GM12878 (cell line): Measurements from ENCODE around the gene CNRIP1.

Source experiments
- SRF ChIP-seq, 2 experiments: IDR thresholded peaks; 2 replicates each; pipeline ENCODE4 v1.6.1; 2011; ENCODE audit warnings: low read depth in 2 of 2, low read length in 2 of 2, mild to moderate bottlenecking in 1 of 2, moderate library complexity in 1 of 2
- TAF1 ChIP-seq: IDR thresholded peaks from 2 replicates; pipeline ENCODE4 v1.6.1; 2011; ENCODE audit warnings: mild to moderate bottlenecking, low read depth, low read length, borderline replicate concordance
- ZZZ3 ChIP-seq: IDR thresholded peaks from 2 replicates; pipeline ENCODE4 v1.6.1; 2011; ENCODE audit warnings: low read depth; ENCODE audit not compliant: control insufficient read depth, insufficient read length
- TF ChIP-seq, protein P1 (sequence below): fragments of 450-650 bp; formaldehyde crosslinking; IDR thresholded peaks from 2 replicates; pipeline ENCODE4 v1.4.0; 2020; ENCODE audit warnings: mild to moderate bottlenecking, moderate library complexity
- TF ChIP-seq, protein P2 (sequence below): fragments of 450-650 bp; formaldehyde crosslinking; IDR thresholded peaks from 2 replicates; pipeline ENCODE4 v1.5.0; 2022; ENCODE audit warnings: mild to moderate bottlenecking, missing genetic modification characterization
- TF ChIP-seq, protein P3 (sequence below): IDR thresholded peaks from 2 replicates; pipeline ENCODE4 v1.6.1; 2012; ENCODE audit warnings: low read depth, low read length, improper control_type of control experiment
- TF ChIP-seq, protein P4 (sequence below), 3 experiments: IDR thresholded peaks in 2 of 3; conservative IDR thresholded peaks in 1 of 3; 2 replicates each; pipeline ENCODE4 v1.5.1; 2011; ENCODE audit warnings: low read depth in 3 of 3, low read length in 3 of 3, mild to moderate bottlenecking in 3 of 3, control low read depth in 2 of 3, moderate library complexity in 2 of 3, inconsistent platforms in 1 of 3, mixed read lengths in 1 of 3; ENCODE audit not compliant: control insufficient read depth in 2 of 3, insufficient read depth in 1 of 3; ENCODE audit errors: extremely low read depth in 1 of 3

DNA sequence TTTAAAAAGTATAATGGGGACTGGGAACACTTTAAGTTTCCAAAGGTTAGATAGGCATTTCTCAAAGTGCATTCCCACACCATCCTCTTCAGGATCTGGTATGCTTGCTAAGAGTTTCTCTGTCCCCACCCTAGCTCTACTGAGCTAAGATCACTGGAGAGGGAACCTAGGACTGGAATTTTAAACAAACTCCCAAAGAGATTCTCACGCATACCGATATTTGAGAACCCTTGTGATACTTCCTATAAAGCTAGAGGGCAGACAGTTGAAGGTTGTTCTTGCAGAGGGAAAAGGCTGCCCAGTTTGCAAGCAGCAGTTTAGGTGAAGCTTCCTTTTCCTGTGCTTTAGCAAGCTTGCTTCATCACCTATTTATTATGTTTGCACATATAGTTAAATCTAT, 3.6 kb downstream of the CNRIP1 start:
- TF ChIP-seq SRF (IDR thresholded peaks at IDR 0.05; ENCODE audit: low read depth in 2 of 2, low read length in 2 of 2) (no peak), ZZZ3 (no peak), TAF1 (no peak)
- TF ChIP-seq, protein P1, sequence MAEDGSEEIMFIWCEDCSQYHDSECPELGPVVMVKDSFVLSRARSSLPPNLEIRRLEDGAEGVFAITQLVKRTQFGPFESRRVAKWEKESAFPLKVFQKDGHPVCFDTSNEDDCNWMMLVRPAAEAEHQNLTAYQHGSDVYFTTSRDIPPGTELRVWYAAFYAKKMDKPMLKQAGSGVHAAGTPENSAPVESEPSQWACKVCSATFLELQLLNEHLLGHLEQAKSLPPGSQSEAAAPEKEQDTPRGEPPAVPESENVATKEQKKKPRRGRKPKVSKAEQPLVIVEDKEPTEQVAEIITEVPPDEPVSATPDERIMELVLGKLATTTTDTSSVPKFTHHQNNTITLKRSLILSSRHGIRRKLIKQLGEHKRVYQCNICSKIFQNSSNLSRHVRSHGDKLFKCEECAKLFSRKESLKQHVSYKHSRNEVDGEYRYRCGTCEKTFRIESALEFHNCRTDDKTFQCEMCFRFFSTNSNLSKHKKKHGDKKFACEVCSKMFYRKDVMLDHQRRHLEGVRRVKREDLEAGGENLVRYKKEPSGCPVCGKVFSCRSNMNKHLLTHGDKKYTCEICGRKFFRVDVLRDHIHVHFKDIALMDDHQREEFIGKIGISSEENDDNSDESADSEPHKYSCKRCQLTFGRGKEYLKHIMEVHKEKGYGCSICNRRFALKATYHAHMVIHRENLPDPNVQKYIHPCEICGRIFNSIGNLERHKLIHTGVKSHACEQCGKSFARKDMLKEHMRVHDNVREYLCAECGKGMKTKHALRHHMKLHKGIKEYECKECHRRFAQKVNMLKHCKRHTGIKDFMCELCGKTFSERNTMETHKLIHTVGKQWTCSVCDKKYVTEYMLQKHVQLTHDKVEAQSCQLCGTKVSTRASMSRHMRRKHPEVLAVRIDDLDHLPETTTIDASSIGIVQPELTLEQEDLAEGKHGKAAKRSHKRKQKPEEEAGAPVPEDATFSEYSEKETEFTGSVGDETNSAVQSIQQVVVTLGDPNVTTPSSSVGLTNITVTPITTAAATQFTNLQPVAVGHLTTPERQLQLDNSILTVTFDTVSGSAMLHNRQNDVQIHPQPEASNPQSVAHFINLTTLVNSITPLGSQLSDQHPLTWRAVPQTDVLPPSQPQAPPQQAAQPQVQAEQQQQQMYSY = no peak
- TF ChIP-seq, protein P2, sequence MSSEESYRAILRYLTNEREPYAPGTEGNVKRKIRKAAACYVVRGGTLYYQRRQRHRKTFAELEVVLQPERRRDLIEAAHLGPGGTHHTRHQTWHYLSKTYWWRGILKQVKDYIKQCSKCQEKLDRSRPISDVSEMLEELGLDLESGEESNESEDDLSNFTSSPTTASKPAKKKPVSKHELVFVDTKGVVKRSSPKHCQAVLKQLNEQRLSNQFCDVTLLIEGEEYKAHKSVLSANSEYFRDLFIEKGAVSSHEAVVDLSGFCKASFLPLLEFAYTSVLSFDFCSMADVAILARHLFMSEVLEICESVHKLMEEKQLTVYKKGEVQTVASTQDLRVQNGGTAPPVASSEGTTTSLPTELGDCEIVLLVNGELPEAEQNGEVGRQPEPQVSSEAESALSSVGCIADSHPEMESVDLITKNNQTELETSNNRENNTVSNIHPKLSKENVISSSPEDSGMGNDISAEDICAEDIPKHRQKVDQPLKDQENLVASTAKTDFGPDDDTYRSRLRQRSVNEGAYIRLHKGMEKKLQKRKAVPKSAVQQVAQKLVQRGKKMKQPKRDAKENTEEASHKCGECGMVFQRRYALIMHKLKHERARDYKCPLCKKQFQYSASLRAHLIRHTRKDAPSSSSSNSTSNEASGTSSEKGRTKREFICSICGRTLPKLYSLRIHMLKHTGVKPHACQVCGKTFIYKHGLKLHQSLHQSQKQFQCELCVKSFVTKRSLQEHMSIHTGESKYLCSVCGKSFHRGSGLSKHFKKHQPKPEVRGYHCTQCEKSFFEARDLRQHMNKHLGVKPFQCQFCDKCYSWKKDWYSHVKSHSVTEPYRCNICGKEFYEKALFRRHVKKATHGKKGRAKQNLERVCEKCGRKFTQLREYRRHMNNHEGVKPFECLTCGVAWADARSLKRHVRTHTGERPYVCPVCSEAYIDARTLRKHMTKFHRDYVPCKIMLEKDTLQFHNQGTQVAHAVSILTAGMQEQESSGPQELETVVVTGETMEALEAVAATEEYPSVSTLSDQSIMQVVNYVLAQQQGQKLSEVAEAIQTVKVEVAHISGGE (CRISPR knock-in tag) = no peak
- TF ChIP-seq, protein P3, sequence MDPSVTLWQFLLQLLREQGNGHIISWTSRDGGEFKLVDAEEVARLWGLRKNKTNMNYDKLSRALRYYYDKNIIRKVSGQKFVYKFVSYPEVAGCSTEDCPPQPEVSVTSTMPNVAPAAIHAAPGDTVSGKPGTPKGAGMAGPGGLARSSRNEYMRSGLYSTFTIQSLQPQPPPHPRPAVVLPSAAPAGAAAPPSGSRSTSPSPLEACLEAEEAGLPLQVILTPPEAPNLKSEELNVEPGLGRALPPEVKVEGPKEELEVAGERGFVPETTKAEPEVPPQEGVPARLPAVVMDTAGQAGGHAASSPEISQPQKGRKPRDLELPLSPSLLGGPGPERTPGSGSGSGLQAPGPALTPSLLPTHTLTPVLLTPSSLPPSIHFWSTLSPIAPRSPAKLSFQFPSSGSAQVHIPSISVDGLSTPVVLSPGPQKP = no peak
- TF ChIP-seq, protein P4, sequence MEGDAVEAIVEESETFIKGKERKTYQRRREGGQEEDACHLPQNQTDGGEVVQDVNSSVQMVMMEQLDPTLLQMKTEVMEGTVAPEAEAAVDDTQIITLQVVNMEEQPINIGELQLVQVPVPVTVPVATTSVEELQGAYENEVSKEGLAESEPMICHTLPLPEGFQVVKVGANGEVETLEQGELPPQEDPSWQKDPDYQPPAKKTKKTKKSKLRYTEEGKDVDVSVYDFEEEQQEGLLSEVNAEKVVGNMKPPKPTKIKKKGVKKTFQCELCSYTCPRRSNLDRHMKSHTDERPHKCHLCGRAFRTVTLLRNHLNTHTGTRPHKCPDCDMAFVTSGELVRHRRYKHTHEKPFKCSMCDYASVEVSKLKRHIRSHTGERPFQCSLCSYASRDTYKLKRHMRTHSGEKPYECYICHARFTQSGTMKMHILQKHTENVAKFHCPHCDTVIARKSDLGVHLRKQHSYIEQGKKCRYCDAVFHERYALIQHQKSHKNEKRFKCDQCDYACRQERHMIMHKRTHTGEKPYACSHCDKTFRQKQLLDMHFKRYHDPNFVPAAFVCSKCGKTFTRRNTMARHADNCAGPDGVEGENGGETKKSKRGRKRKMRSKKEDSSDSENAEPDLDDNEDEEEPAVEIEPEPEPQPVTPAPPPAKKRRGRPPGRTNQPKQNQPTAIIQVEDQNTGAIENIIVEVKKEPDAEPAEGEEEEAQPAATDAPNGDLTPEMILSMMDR (IDR thresholded peaks at IDR 0.05 in 2 of 3, conservative IDR thresholded peaks at IDR 0.05 in 1 of 3; ENCODE audit: control insufficient read depth in 2 of 3, extremely low read depth in 1 of 3, insufficient read depth in 1 of 3, low read depth in 3 of 3, low read length in 3 of 3) = no peak
